AG04450 (cell line): ENCODE measurements around the gene MYO1H. TPM values are rescaled to one million over a fixed set of nuclear protein-coding genes. Genes with fewer than 3 reads are reported as not detected.

ENCODE experiments used
- CTCF ChIA-PET: fragments of 300-600, 350-600 bp; formaldehyde crosslinking; extraction: SDS; loops from one replicate; lab custom pipeline; 2022; ENCODE audit warnings: antibody characterized with exemption, inconsistent platforms; lab: Charles Lee
- POLR2A ChIA-PET: fragments of 350-600 bp; formaldehyde crosslinking; extraction: SDS; loops from one replicate; lab custom pipeline; 2021; ENCODE audit warnings: antibody characterized with exemption, inconsistent platforms; lab: Yijun Ruan, JAX
- DNase-seq: peaks from one replicate; pipeline ENCODE4 v3.0.0-alpha.2; 2011; ENCODE audit warnings: low read depth, low spot score
- H3K27ac ChIP-seq: one replicate; pipeline ENCODE4 v1.5.1; 2012; ENCODE audit warnings: low read depth, low read length, control low read depth
- H3K27me3 ChIP-seq: one replicate; pipeline ENCODE4 v1.6.0; 2012; ENCODE audit warnings: low read length; ENCODE audit not compliant: control insufficient read depth, insufficient read depth
- H3K4me3 ChIP-seq: 2 replicates; pipeline ENCODE4 v1.5.1; 2011; ENCODE audit warnings: mild to moderate bottlenecking, low read depth, low read length, control low read depth
- H3K9me3 ChIP-seq: 2 replicates; pipeline ENCODE4 v1.5.1; 2012; ENCODE audit warnings: low read length; ENCODE audit not compliant: control insufficient read depth, insufficient read depth
- CTCF ChIP-seq: IDR thresholded peaks from 2 replicates; pipeline ENCODE4 v1.5.1; 2011; ENCODE audit warnings: low read depth, low read length, control low read depth, inconsistent platforms
- polyA plus RNA-seq: library from polyadenylated mRNA; depleted of rRNA; stranded (reverse); fragments of >200 nt; gene quantifications from 2 replicates; pipeline ENCODE4 v1.2.3, GENCODE V29; 2011

The MYO1H gene
- polyA plus RNA-seq, 1 experiment: not detected

GRCh38 chr12:109460538-109460937 lies 112.8 kb downstream of the MYO1H start:
- TF ChIP-seq CTCF: no peak
- POLR2A ChIA-PET: interaction anchor here (0.9 kb wide), 1 partner anchor 17 kb away, joined by 4 read pairs; the partner anchor contains the start of genes KCTD10 and UBE3B
- no peak overlapping the region for H3K4me3 ChIP-seq
- H3K27ac ChIP-seq: peak overlapping the region; percentile 98
- H3K9me3 ChIP-seq: no peaks in the 10 kb centered on the region
- CTCF ChIA-PET: interaction anchor here (2.0 kb wide), 1 partner anchor 32 kb away, joined by 7 read pairs; no protein-coding TSS in a partner anchor
- no peak for DNase-seq
- H3K27me3 ChIP-seq: no peaks in the 10 kb centered on the region

- no peak for DNase-seq
- CTCF ChIA-PET: interaction anchor here (0.6 to 2.0 kb wide), 3 partner anchors 33 to 66 kb away, joined by 3 to 7 read pairs (median 4); no protein-coding TSS in a partner anchor
- peak overlapping the region; percentile 98 for H3K27ac ChIP-seq
- no peaks in the 10 kb centered on the region for H3K27me3 ChIP-seq
- H3K9me3 ChIP-seq: no peaks in the 10 kb centered on the region
- POLR2A ChIA-PET: interaction anchor here (0.5 to 2.6 kb wide), 3 partner anchors 12 to 29 kb away, joined by 4 to 10 read pairs (median 6); partner anchors contain the start of genes KCTD10 and UBE3B
- no peak overlapping the region for H3K4me3 ChIP-seq
- no peak for TF ChIP-seq CTCF
Measured at GRCh38 chr12:109461049-109461845, 113.5 kb downstream of the MYO1H start.

DNA sequence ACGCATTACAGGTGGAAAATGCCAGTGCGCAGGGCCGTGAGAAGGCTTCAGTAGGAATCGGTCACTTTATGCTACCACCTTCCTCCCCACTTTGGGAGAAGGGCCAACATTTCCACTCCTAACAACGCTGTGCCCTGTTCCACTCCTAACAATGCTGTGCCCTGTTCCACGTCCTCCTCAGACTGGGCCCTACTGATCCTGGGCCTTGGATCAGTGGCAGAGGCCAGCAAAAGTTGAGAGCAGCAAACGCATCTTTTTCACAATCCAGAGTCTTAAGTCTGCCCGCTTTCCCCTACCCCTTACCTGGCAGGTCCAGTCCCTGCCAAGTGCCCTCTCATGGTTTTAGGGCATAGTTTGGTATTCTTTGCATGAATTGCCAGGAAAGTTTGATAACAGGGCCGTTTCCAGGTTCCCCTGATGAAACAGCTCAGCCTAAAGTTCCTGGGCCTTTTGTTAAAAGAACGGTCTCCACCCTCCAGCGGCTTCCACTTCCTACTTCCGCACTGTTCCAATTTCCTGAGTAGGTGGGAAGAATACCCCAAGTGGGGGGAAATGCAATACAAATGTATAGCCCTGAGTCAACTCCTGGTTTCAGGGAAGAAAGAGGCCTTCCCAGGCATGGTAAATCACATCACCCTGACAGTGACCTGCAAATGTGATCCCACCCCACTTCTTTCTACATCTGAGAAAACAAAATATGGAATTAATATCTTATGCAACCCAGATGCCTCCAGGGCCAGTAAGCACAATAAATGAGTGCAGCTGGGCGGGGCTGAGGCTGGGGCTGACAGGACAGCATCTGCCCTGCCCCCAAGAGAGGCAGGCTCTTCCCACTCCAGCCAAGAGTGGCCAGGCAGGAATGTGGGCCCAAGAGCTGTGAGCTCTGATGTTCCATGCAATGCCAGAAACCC lies 114.4 kb downstream of the MYO1H start:
- Histone ChIP-seq H3K4me3 (peak overlapping the region; percentile 39), H3K9me3 (no peaks in the 10 kb centered on the region), H3K27me3 (no peaks in the 10 kb centered on the region), H3K27ac (peak overlapping the region; percentile 98)
- TF ChIP-seq CTCF: no peak
- POLR2A ChIA-PET: interaction anchor here (0.5 to 2.6 kb wide), 7 partner anchors 11 to 307 kb away, joined by 3 to 12 read pairs (median 6); partner anchors contain the start of genes KCTD10 and UBE3B
- peak; percentile 88 for DNase-seq
- CTCF ChIA-PET: interaction anchor here (0.6 to 2.4 kb wide), 4 partner anchors 15 to 67 kb away, joined by 3 to 7 read pairs (median 4); partner anchors contain the start of genes KCTD10 and UBE3B

- H3K27ac ChIP-seq: peak overlapping the region; percentile 98
- 0 out of 2 replicates have a peak, but pooled peaks have one; percentile 1 for TF ChIP-seq CTCF
- DNase-seq: peak; percentile 98
- peak overlapping the region; percentile 48 for H3K4me3 ChIP-seq
- H3K27me3 ChIP-seq: no peaks in the 10 kb centered on the region
- no peaks in the 10 kb centered on the region for H3K9me3 ChIP-seq
- CTCF ChIA-PET: interaction anchor here (0.8 to 2.4 kb wide), 3 partner anchors 14 to 35 kb away, joined by 3 to 9 read pairs (median 7); partner anchors contain the start of genes KCTD10 and UBE3B
- POLR2A ChIA-PET: interaction anchor here (0.5 to 2.6 kb wide), 12 partner anchors 10 to 308 kb away, joined by 3 to 12 read pairs (median 4); partner anchors contain the start of genes KCTD10, MMAB, MVK and UBE3B
Measured at GRCh38 chr12:109462868-109463692, 115.4 kb downstream of the MYO1H start.
